Left hindlimb (tissue), 1 donor: Measurements from ENCODE around the gene IRF5.
"Not testable (repeated sequence)": the region's sequence is repeated elsewhere in the genome, so short reads cannot be mapped to it uniquely, and the experiment has no call there.

Experiments
- DNase-seq: peaks from one replicate; pipeline ENCODE4 v3.0.0-alpha.2; 2018

Gene IRF5

GRCh38 chr7:128940494-128941322, 3.0 kb downstream of the IRF5 start:
- DNase-seq = no peak

GRCh38 chr7:128941323-128941890, 3.7 kb downstream of the IRF5 start:
- DNase-seq = no peak

- no peak for DNase-seq
These were observed 4.3 kb downstream of the IRF5 start for GRCh38 chr7:128941946-128942526.

GRCh38 chr7:128943251-128943650, 5.5 kb downstream of the IRF5 start:
- not testable (repeated sequence) for DNase-seq

- no peak for DNase-seq
These were observed 6.9 kb downstream of the IRF5 start for GRCh38 chr7:128944487-128945236.

- no peak for DNase-seq
These were observed 8.1 kb downstream of the IRF5 start for GRCh38 chr7:128945668-128946366.

GRCh38 chr7:128946936-128947830, 9.5 kb downstream of the IRF5 start:
- no peak for DNase-seq

GRCh38 chr7:128947854-128948253, 10.1 kb downstream of the IRF5 start:
- no peak for DNase-seq

GRCh38 chr7:128948312-128948973, 10.7 kb downstream of the IRF5 start:
- no peak for DNase-seq

- no peak for DNase-seq
These were observed 11.4 kb downstream of the IRF5 start for GRCh38 chr7:128948976-128949760.

- DNase-seq = no peak
These were observed 13.6 kb downstream of the IRF5 start for GRCh38 chr7:128951296-128951695.

GRCh38 chr7:128954150-128954549, 16.4 kb downstream of the IRF5 start:
- no peak for DNase-seq

GRCh38 chr7:128954830-128955802, 17.4 kb downstream of the IRF5 start:
- no peak for DNase-seq

GRCh38 chr7:128955981-128956380, 18.3 kb downstream of the IRF5 start:
- DNase-seq = no peak

- DNase-seq = no peak
These were observed 21.6 kb downstream of the IRF5 start for GRCh38 chr7:128959296-128959695.

- DNase-seq = no peak
These were observed 23.4 kb downstream of the IRF5 start for GRCh38 chr7:128961030-128961659.

- DNase-seq = no peak
These were observed 25.2 kb downstream of the IRF5 start for GRCh38 chr7:128962899-128963298.

GRCh38 chr7:128963327-128963757, 25.6 kb downstream of the IRF5 start:
- no peak for DNase-seq
